Epidermal melanocyte (primary cell): ENCODE measurements around the gene ACKR1.
A peak's percentile ranks its signal among the peaks of the same experiment; 100 is the strongest.

Source experiments
- DNase-seq: peaks from one replicate; pipeline ENCODE4 v3.0.0; 2011; ENCODE audit warnings: low spot score; ENCODE audit not compliant: insufficient read length

The ACKR1 gene

GRCh38 chr1:159204161-159205141 is at the start of gene ACKR1:
Gene ACKR1 (plus strand): TSS chr1:159204875. CDS start chr1:159204960, 85 bp downstream.
- no peak for DNase-seq

- DNase-seq = peak; percentile 60
These were observed 43.5 kb upstream of the ACKR1 start for GRCh38 chr1:159161001-159161718.

- DNase-seq = no peak
These were observed 43.0 kb upstream of the ACKR1 start for GRCh38 chr1:159161719-159162026.

GRCh38 chr1:159162516-159163265 is 42.0 kb upstream of the ACKR1 start:
- DNase-seq = no peak

- DNase-seq = no peak
These were observed 41.0 kb upstream of the ACKR1 start for GRCh38 chr1:159163614-159164228.

GRCh38 chr1:159168043-159168442 is 36.6 kb upstream of the ACKR1 start:
- no peak for DNase-seq

- no peak for DNase-seq
These were observed 34.0 kb upstream of the ACKR1 start for GRCh38 chr1:159170639-159171038.

- DNase-seq = no peak
These were observed 33.4 kb upstream of the ACKR1 start, which contains the start of gene CADM3 for GRCh38 chr1:159171254-159171687. Gene CADM3 (plus strand): TSS chr1:159171615. CDS start chr1:159171766, 151 bp downstream.

- no peak for DNase-seq
These were observed 32.8 kb upstream of the ACKR1 start for GRCh38 chr1:159171688-159172501.

GRCh38 chr1:159172614-159173291 is 31.9 kb upstream of the ACKR1 start:
- no peak for DNase-seq

GRCh38 chr1:159173320-159173719 is 31.4 kb upstream of the ACKR1 start:
- DNase-seq = no peak

GRCh38 chr1:159175571-159175970 is 29.1 kb upstream of the ACKR1 start:
- no peak for DNase-seq

GRCh38 chr1:159177272-159177907 is 27.3 kb upstream of the ACKR1 start:
- DNase-seq = peak; percentile 49

GRCh38 chr1:159179906-159180305 is 24.8 kb upstream of the ACKR1 start:
- no peak for DNase-seq

GRCh38 chr1:159180516-159180915 is 24.2 kb upstream of the ACKR1 start:
- DNase-seq = no peak

- DNase-seq = no peak
These were observed 23.2 kb upstream of the ACKR1 start for GRCh38 chr1:159181328-159182024.

- DNase-seq = no peak
These were observed 20.5 kb upstream of the ACKR1 start for GRCh38 chr1:159184201-159184600.

- DNase-seq = no peak
These were observed 19.6 kb upstream of the ACKR1 start for GRCh38 chr1:159185121-159185520.

GRCh38 chr1:159187033-159187432 is 17.6 kb upstream of the ACKR1 start:
- no peak for DNase-seq
